Spleen (tissue), 11 donors: ENCODE data around the gene ETV4. TPM values are rescaled to one million over a fixed set of nuclear protein-coding genes. Genes with fewer than 3 reads are reported as not detected.

Source experiments
- DNase-seq: peaks from one replicate; pipeline ENCODE4 v3.0.0-alpha.2; 2020
- H3K27ac ChIP-seq, 8 donors: fragments of 200-600 bp; sonication (generic) in 7 of 8; 1 replicate in 4 of 8; 2 replicates in 4 of 8; pipeline versions ENCODE4 v1.5.0 to v1.8.0; 2016 to 2021; ENCODE audit warnings: inconsistent platforms in 4 of 8, mild to moderate bottlenecking in 4 of 8, moderate library complexity in 1 of 8
- H3K27me3 ChIP-seq, 7 donors: fragments of 200-600 bp; sonication (generic) in 6 of 7; replicated peaks in 1 of 7; 1 replicate in 4 of 7; 2 replicates in 3 of 7; pipeline versions ENCODE4 v1.5.0 to v1.8.0; 2016 to 2021; ENCODE audit warnings: inconsistent platforms in 3 of 7, mild to moderate bottlenecking in 1 of 7
- H3K36me3 ChIP-seq, 6 donors: fragments of 200-600 bp; sonication (generic) in 5 of 6; 1 replicate in 4 of 6; 2 replicates in 2 of 6; pipeline versions ENCODE4 v1.5.0 to v1.8.0; 2016 to 2021; ENCODE audit warnings: inconsistent platforms in 2 of 6
- H3K4me1 ChIP-seq, 6 donors: fragments of 200-600 bp; sonication (generic) in 5 of 6; 1 replicate in 3 of 6; 2 replicates in 3 of 6; pipeline versions ENCODE4 v1.5.0 to v1.8.0; 2016 to 2021; ENCODE audit warnings: inconsistent platforms in 3 of 6
- H3K4me3 ChIP-seq, 8 donors: fragments of 200-600 bp; sonication (generic) in 7 of 8; 1 replicate in 4 of 8; 2 replicates in 4 of 8; pipeline versions ENCODE4 v1.5.0 to v1.8.0; 2016 to 2021; ENCODE audit warnings: inconsistent platforms in 4 of 8, mild to moderate bottlenecking in 4 of 8, moderate library complexity in 2 of 8
- H3K9me3 ChIP-seq, 8 donors: fragments of 200-600 bp; sonication (generic) in 7 of 8; 1 replicate in 4 of 8; 2 replicates in 4 of 8; pipeline versions ENCODE4 v1.5.0 to v1.8.0; 2016 to 2021; ENCODE audit warnings: inconsistent platforms in 4 of 8
- POLR2A ChIP-seq, 3 donors: fragments of 450-650 bp; IDR thresholded peaks; one replicate each; pipeline ENCODE4 v1.5.1; 2017; ENCODE audit warnings: antibody characterized with exemption in 3 of 3, mild to moderate bottlenecking in 1 of 3
- POLR2AphosphoS5 ChIP-seq, 3 donors: sonication (generic); formaldehyde crosslinking; IDR thresholded peaks; one replicate each; pipeline ENCODE4 v1.5.1; 2017; ENCODE audit warnings: antibody characterized with exemption in 3 of 3
- WGBS, 5 donors: extraction: QIAGEN DNeasy Blood & Tissue Kit in 3 of 5; methylation state at CpG; one replicate each; pipeline versions ENCODE4 v1.1.5 to v1.1.7; 2013 to 2018; 5-methylcytosine and 5-hydroxymethylcytosine counted together
- intact Hi-C: fragments of 100-400 bp; cut with DNase I; formaldehyde crosslinking; loops from one replicate; pipeline ENCODE4 v1.15.0; 2023; ENCODE audit warnings: low total_unique reads
- polyA plus RNA-seq, 3 donors: library from polyadenylated mRNA; stranded (reverse); fragments of 200-250 nt; gene quantifications; one replicate each; pipeline ENCODE4 v1.2.1, GENCODE V29; 2013
- total RNA-seq, 7 donors: library from RNA; depleted of rRNA in 3 of 7; stranded (reverse); fragments of >200 nt in 3 of 7; fragmentation: NEBNext Ultra II Directional in 4 of 7; extraction: Animal tissue kit (Norgen Biotek cat#: 25700) in 4 of 7; gene quantifications; one replicate each; pipeline versions ENCODE4 v1.1.0 to v1.2.1, GENCODE V29; 2016 to 2021
- TF ChIP-seq, protein P1 (sequence below), 11 experiments: fragments of 200-600 bp in 7 of 11; fragments of 450-650 bp in 4 of 11; sonication (generic) in 4 of 11; IDR thresholded peaks in 8 of 11; conservative IDR thresholded peaks in 3 of 11; 1 replicate in 7 of 11; 2 replicates in 4 of 11; pipeline versions ENCODE4 v1.4.0 to v1.8.0; 2016 to 2021; ENCODE audit warnings: antibody characterized with exemption in 11 of 11, inconsistent platforms in 4 of 11, mild to moderate bottlenecking in 1 of 11
- donor health status: healthy with polysubstance abuse.
- donor health status: DM: no; HTN: no; CAD: no; lungs with moderate emphysema.
- donor health status: DM: no; HTN: no; CAD: no.
- donor health status: Bipolar disorder and iron deficiency.
- donor health status: healthy.
- donor health status: DM: no; HTN: no; CAD: no.
- donor health status: DM: yes; HTN: yes; CAD: no.

The ETV4 gene
- total and polyA plus RNA-seq, 10 donors, result 0.17 to 0.97 (median 0.53) TPM; not detected in 3

DNA sequence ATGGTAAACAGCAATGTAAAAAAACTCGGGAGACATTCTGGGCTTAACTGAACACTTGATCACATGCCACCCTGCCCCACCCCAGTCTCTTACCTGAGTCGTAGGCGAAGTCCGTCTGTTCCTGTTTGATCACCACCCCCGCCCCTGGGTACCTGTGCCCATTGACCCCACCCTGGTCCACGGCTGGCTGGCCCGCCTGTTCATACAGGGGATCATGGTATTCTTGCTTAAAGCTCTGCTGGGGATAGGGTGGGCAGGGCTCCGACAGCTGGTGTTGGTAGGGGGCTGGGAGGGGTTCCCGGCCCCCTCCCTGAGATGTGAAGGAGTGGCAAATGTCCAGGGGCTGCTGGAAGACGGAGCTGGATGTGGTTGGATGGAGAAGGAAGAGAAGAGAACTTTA is 13.6 kb downstream of the ETV4 start:
- intact Hi-C loops, result no loop called here
- Histone ChIP-seq H3K4me1 (peaks cover 8 to 42% (median 29%) of the 10 kb centered on the region in 6 donors), H3K27me3 (no peaks in the 10 kb centered on the region), H3K36me3 (peaks cover 0 to 14% (median 2%) of the 10 kb centered on the region in 6 donors), H3K4me3 (no peak overlapping the region), H3K27ac (no peak overlapping the region), H3K9me3 (no peaks in the 10 kb centered on the region)
- TF ChIP-seq, protein P1, sequence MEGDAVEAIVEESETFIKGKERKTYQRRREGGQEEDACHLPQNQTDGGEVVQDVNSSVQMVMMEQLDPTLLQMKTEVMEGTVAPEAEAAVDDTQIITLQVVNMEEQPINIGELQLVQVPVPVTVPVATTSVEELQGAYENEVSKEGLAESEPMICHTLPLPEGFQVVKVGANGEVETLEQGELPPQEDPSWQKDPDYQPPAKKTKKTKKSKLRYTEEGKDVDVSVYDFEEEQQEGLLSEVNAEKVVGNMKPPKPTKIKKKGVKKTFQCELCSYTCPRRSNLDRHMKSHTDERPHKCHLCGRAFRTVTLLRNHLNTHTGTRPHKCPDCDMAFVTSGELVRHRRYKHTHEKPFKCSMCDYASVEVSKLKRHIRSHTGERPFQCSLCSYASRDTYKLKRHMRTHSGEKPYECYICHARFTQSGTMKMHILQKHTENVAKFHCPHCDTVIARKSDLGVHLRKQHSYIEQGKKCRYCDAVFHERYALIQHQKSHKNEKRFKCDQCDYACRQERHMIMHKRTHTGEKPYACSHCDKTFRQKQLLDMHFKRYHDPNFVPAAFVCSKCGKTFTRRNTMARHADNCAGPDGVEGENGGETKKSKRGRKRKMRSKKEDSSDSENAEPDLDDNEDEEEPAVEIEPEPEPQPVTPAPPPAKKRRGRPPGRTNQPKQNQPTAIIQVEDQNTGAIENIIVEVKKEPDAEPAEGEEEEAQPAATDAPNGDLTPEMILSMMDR (IDR thresholded peaks at IDR 0.05 in 8 of 11, conservative IDR thresholded peaks at IDR 0.05 in 3 of 11), result no peak
- no peak for TF ChIP-seq POLR2AphosphoS5 (IDR thresholded peaks at IDR 0.05)
- DNase-seq, result peak; percentile 50
- whole genome bisulfite sequencing, 5 donors, result 88 to 95% (median 92%) methylated on average over 10 of the region's 10 CpGs

DNA sequence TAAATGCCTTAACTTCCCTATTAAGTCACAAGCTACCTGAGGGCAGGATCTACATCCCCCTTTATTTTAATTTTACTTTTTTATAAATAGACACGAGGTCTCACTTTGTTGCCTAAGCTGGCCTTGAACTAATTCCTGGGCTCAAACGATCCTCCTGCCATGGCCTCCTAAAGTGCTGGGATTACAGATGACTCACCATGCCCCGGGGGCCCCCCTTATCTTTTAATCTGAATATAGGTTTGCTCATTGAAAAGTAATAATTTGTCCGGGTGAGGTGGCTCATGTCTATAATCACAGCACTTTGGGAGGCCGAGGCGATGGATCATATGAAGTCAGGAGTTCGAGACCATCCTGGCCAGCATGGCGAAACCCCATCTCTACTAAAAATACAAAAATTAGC is 14.2 kb downstream of the ETV4 start:
- no peak overlapping the region for H3K4me3 ChIP-seq
- 75 to 90% (median 85%) methylated on average over 8 of the region's 8 CpGs for WGBS, 5 donors
- no peaks in the 10 kb centered on the region for H3K27me3 ChIP-seq
- intact Hi-C loops, result no loop called here
- DNase-seq, result peak; percentile 6
- TF ChIP-seq, protein P1 (IDR thresholded peaks at IDR 0.05 in 8 of 11, conservative IDR thresholded peaks at IDR 0.05 in 3 of 11), result no peak
- TF ChIP-seq POLR2A (IDR thresholded peaks at IDR 0.05) (no peak), POLR2AphosphoS5 (IDR thresholded peaks at IDR 0.05) (no peak)
- H3K9me3 ChIP-seq, result no peaks in the 10 kb centered on the region
- H3K27ac ChIP-seq, result no peak overlapping the region
- peaks cover 8 to 42% (median 29%) of the 10 kb centered on the region in 6 donors for H3K4me1 ChIP-seq
- peaks cover 0 to 21% (median 5%) of the 10 kb centered on the region in 6 donors for H3K36me3 ChIP-seq

- Histone ChIP-seq H3K9me3 (no peaks in the 10 kb centered on the region), H3K4me3 (peak overlapping the region in 1 of 8 donors; percentile 25), H3K4me1 (peaks cover 8 to 42% (median 29%) of the 10 kb centered on the region in 6 donors), H3K27me3 (no peaks in the 10 kb centered on the region), H3K27ac (peak overlapping the region in 7 of 8 donors; percentile 9 to 73 (median 51)), H3K36me3 (peaks cover 0 to 30% (median 12%) of the 10 kb centered on the region in 6 donors)
- TF ChIP-seq POLR2AphosphoS5 (IDR thresholded peaks at IDR 0.05) (no peak), POLR2A (IDR thresholded peaks at IDR 0.05) (no peak)
- TF ChIP-seq, protein P1 (IDR thresholded peaks at IDR 0.05 in 8 of 11, conservative IDR thresholded peaks at IDR 0.05 in 3 of 11), result no peak
- intact Hi-C loops, result no loop called here
- DNase-seq, result no peak
- WGBS, 5 donors, result 36 to 47% (median 41%) methylated on average over 3 of the region's 3 CpGs
Measured at GRCh38 chr17:43531082-43531378, 15.1 kb downstream of the ETV4 start.

GRCh38 chr17:43530288-43531081 is 15.7 kb downstream of the ETV4 start:
- peak; percentile 76 for DNase-seq
- intact Hi-C loops, result no loop called here
- H3K27ac ChIP-seq, result peak overlapping the region in 7 of 8 donors; percentile 9 to 73 (median 57)

More at GRCh38 chr17:43530288-43531081, 15.7 kb downstream of the ETV4 start:
- no peaks in the 10 kb centered on the region for H3K9me3 ChIP-seq
- no peaks in the 10 kb centered on the region for H3K27me3 ChIP-seq
- 38 to 43% (median 41%) methylated on average over 22 to 23 of the region's 23 CpGs for WGBS, 5 donors
- H3K36me3 ChIP-seq, result peaks cover 0 to 35% (median 16%) of the 10 kb centered on the region in 6 donors
- peak overlapping the region in 2 of 8 donors; percentile 22 to 25 for H3K4me3 ChIP-seq
- H3K4me1 ChIP-seq, result peaks cover 8 to 42% (median 29%) of the 10 kb centered on the region in 6 donors
- TF ChIP-seq POLR2A (IDR thresholded peaks at IDR 0.05), result no peak
- TF ChIP-seq, protein P1 (IDR thresholded peaks at IDR 0.05 in 8 of 11, conservative IDR thresholded peaks at IDR 0.05 in 3 of 11), result no peak
- peak; percentile 55 to 66 (median 65) for TF ChIP-seq POLR2AphosphoS5 (IDR thresholded peaks at IDR 0.05)
